Stimulated activated naive CD8-positive, alpha-beta T cell treated with anti-CD3 and anti-CD28 coated beads, Interleukin-15, Interleukin-2, amounts not matched to agents 100 U/mL and 50 U/mL, for 24 hours (primary cell): ENCODE measurements around the gene TBXA2R.
"Not testable (repeated sequence)": the region's sequence is repeated elsewhere in the genome, so short reads cannot be mapped to it uniquely, and the experiment has no call there.

Source experiments
- ATAC-seq: fragments of 150-1000 bp; cut with Tn5 transposase; one replicate; pipeline ENCODE4 v1.10.0; 2021
- DNase-seq: peaks from one replicate; pipeline ENCODE4 v3.0.0; 2021

The TBXA2R gene

GRCh38 chr19:3606690-3607289 lies at the start of gene TBXA2R:
Gene TBXA2R (minus strand): TSS chr19:3606875. CDS start chr19:3600634, 6,241 bp downstream.
- ATAC-seq: peak; percentile 41
- peak; percentile 86 for DNase-seq

DNA sequence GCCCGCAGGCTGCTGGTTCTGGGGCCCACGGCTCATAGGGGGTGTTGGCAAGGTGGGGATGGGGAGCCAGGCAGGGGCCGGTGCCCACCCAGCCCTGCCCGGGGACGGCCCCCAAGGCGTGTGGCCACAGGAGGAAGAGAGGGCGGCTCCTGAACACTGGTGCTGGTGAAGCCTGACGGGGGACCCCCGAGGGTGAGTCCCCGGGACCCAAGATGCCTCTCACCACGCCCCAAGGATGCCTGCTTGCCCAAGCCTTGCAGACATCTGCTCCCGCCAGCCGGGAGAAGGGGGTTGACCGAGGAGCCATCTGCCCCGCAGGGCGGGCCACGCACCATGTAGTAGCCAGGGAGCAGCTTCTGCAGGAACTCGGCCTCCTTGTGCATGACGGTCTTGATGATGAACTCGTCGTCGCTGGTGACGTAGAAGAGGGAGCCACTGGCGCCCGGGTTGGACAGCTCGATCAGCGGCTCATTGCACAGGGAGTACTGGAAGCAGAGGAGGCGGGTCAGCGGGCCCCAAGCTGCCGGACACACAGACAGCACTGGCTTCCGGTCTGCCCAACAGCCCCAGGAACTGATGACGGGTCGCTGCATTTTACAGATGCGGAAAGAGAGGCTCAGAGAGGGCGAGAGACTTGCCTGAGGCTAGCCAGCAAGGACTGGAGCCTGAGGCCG lies 49.5 kb upstream of the TBXA2R start:
- no peak for DNase-seq
- ATAC-seq: no peak

DNA sequence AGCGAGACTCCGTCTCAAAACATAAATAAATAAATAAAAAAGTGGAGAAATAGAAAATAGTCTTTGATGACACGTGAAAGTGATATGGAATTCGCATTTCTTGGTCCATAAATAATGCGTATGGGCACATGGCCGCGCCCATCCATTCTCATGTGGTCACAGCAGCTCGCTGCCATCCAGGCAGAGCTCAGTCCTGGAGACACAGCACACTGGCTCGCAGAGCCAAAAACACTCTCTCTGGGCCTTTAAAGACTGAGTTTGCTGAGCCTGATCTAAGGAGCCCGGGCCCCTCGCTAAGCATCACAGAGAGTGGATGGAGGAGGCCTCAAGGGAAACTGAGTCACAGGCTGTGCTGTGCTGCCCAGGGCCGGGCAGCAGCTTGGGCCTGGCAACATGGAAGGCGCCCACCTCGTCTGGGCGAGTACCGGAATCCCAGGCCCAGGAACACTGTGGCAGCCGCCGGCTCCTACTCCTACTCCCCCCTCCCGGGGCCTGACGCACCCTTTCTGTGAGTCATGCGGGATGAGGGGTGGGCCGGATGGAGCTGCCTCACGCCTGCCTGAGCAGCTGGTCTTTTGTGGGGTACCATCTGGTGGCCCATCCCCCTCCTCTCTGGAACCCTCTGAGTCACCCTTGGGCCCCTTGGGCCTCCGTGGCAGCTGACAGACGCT lies 48.9 kb upstream of the TBXA2R start:
- ATAC-seq: no peak
- DNase-seq: no peak

- peak; percentile 41 for DNase-seq
- no peak for ATAC-seq
These were observed 47.3 kb upstream of the TBXA2R start for GRCh38 chr19:3653865-3654513.

GRCh38 chr19:3653081-3653795 lies 46.6 kb upstream of the TBXA2R start:
- DNase-seq (no peak), ATAC-seq (no peak)

- no peak for DNase-seq
- no peak for ATAC-seq
These were observed 45.7 kb upstream of the TBXA2R start for GRCh38 chr19:3652422-3652821.

- DNase-seq (no peak), ATAC-seq (peak; percentile 29)
These were observed 45.0 kb upstream of the TBXA2R start for GRCh38 chr19:3651684-3652083.

- ATAC-seq (no peak), DNase-seq (no peak)
These were observed 43.2 kb upstream of the TBXA2R start for GRCh38 chr19:3649888-3650287.

DNA sequence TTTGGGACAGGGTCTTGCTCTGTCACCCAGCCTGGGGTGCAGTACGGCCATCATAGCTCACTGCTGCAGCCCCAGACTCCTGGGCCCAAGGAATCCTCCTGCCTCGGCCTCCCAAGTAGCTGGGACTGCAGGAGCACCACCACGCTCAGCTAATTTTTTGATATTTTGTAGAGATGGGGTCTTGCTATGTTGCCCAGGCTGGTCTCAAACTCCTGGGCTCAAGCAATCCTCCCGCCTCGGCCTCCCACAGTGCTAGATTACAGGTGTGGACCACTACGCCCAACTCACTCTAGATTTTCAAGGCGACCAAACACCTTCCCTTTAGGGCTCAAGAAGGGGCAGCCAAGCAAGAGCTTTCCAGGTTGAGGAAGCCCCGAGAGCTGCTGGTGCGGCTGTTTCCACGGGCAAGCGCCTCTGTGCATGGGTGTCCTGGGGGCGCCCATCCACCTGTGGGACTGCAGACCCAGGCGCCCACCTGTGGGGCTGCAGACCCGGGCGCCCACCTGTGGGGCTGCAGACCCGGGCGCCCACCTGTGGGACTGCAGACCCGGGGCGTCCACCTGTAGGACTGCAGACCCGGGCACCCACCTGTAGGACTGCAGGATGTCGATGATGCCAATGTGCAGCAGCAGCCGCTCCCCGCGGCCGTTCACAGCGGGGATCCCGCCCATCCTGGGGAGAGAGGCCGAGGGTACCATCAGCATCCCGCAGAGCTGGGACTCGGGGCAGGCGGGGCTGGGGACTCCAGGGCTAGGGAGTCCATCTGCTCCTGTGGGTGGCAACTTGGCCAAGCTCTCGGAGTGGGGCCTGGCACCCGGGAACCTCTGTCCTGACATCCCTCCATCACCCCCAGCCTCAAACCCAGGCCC lies 41.6 kb upstream of the TBXA2R start:
- DNase-seq (no peak), ATAC-seq (no peak)

DNA sequence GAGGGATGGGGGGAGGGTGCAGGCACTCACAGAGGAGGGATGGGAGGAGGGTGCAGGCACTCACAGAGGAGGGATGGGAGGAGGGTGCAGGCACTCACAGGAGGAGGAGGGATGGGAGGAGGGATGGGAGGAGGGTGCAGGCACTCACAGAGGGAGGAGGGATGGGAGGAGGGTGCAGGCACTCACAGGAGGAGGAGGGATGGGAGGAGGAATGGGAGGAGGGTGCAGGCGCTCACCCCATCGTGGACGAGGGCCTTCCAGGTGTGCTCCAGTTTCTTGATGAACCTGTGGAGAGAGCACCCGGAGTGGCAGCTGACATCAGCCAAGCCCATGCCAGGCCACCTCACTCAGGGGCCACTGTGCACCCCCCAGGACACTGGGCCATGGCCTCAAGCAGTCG lies 40.4 kb upstream of the TBXA2R start:
- not testable (repeated sequence) for ATAC-seq, DNase-seq

GRCh38 chr19:3646336-3647092 lies 39.8 kb upstream of the TBXA2R start:
- ATAC-seq (no peak), DNase-seq (no peak)

GRCh38 chr19:3645726-3646125 lies 39.1 kb upstream of the TBXA2R start:
- DNase-seq: no peak
- ATAC-seq: no peak

- DNase-seq: no peak
- no peak for ATAC-seq
These were observed 38.4 kb upstream of the TBXA2R start for GRCh38 chr19:3645067-3645396.

DNA sequence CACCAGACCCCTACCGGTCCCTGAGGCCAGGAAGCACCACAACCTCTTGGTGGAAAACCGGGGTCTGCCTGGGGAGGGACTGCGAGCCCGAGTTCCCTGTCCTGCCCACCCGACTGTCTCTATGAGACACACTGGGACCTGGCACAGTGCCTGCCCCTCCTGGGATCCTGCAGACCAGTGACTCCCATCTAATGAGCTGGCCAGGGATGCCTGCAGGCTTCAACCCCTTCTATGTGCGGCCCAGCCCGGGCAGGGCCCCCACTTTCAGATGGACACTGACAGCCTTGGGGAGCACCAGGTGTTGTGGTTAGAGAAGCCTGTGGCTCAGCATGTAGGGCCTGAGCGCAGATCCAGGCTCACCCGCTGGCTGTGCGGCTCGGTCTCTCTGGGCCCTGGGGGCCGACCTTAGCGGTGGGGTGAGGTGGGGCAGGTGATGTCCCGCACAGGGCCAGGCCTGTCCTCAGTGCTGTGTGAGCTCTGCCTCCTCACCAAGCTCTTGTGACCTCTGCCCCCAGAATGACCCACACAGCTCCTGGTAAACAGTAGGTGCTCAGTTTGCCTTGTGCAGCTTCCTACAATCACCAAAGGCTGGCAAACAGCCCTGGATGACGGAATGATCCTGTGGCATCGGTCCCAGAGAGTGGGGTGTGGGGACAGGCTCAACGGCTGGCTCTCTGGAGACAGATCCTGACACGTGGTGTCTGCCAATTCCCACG lies 37.8 kb upstream of the TBXA2R start:
- no peak for DNase-seq

DNA sequence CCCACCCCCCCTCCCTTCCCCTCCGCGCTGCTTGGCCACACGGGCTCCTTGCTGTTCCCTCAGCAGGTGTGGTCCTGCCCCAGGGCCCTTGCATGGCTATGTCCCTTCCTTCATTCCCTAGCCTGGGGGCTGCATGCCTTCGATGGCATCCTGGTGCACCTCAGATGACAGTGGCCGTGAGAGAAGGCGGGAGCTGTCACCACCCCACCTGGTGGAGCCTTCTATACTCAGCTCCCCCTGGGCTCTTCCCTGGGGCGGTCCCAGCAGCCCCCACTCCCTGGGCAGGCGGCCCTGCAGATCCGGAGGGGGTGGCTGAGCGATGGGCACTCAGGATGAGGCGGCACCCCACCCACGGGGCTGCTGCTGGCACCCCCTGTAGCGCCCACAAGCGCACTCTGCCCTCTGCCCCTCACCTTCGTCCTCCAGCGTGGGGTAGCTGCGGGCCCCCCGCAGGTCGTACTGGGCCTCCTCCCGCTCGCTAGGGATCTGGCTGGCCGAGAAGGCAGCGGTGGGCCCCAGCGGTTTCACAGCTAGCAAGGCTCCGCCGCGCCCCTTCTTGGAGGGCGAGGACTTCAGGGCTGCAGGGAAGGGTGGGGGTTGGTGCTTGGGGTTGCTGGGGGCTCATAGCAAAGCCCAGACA lies 37.1 kb upstream of the TBXA2R start:
- ATAC-seq: no peak
- no peak for DNase-seq

More for the DNA sequence above, 37.8 kb upstream of the TBXA2R start:
- ATAC-seq: no peak

GRCh38 chr19:3642987-3643673 lies 36.5 kb upstream of the TBXA2R start:
- peak; percentile 45 for DNase-seq

DNA sequence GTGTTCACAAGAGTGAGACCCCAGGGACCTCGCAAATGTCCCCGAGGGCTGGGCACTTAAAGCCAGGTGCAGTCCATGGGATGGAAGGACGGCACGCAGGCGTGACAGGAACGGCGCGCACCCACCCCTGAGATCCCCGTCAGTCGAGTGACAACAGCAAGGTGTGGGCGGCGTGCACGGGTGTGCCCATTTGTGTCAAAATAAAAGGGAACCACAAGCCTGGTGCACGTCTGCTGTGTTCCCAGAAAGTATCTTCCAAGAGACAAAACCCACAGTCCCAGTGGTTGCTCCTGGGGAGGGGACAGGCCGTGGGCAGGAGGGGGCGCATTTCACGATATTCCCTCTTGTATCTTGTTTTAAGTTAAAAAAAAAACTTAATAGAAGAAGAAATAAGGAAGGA lies 35.6 kb upstream of the TBXA2R start:
- no peak for ATAC-seq

More at GRCh38 chr19:3642987-3643673, 36.5 kb upstream of the TBXA2R start:
- no peak for ATAC-seq

DNA sequence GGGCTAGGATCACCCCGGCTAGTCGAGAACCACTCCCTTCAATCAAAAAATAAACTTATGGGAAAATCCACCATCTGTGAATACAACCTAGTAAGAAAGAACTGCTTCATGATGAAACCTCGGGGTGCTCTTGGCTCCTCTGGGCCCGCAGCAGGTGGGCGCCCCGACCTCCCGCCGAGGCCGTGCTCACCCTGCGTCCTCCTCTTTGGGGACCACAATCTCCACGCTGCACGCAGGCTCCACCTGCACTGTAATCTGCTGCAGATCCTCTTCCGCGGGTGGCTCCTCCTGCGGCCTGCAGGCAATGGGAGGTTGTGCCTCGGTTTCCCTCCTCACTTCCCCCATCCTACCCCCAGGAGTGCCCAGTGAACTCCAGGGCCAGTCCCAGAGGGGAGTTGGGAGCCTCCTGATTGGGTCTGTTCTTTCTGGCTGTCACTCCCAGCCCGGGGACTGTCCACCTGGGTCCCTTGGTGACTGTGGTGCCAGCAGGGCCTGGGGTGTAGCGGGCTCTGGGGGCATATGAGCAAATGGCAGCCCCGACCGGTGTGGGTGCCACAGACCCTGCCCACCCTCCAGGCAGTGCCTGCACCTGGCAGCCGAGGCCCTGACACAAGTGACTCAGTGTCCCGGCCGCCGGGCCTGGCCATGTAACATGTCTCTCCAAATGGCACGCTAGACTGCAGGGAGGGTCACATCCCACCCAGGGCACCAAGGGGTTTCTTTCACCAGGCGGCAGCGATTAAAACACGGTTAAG lies 35.0 kb upstream of the TBXA2R start:
- DNase-seq: no peak
- no peak for ATAC-seq

More for the DNA sequence above, 35.6 kb upstream of the TBXA2R start:
- no peak for DNase-seq
